ENCODE results near the gene MT1E. TPM values are rescaled to one million over a fixed set of nuclear protein-coding genes. Genes with fewer than 3 reads are reported as not detected.
A peak's percentile ranks its signal among the peaks of the same experiment; 100 is the strongest.

The MT1E gene
- total and polyA plus RNA-seq, 2 of the 13 experiments (the other 11 are each of a cell fraction or from before 2014, with no cell fraction given): 110 to 1,072 TPM

- TF ChIP-seq ZBTB40 (IDR thresholded peaks at IDR 0.05) (no peak), ZBTB40 (CRISPR knock-in tag; IDR thresholded peaks at IDR 0.05) (no peak), ZNF343 (CRISPR knock-in tag; IDR thresholded peaks at IDR 0.05) (peak; percentile 91), HIVEP1 (CRISPR knock-in tag; IDR thresholded peaks at IDR 0.05) (no peak), ZBTB20 (CRISPR knock-in tag; IDR thresholded peaks at IDR 0.05; ENCODE audit: borderline replicate concordance, low read depth) (no peak), E2F5 (CRISPR knock-in tag; conservative IDR thresholded peaks at IDR 0.05) (no peak), ZNF280B (CRISPR knock-in tag; IDR thresholded peaks at IDR 0.05; ENCODE audit: borderline replicate concordance) (no peak), ZNF660 (CRISPR knock-in tag; IDR thresholded peaks at IDR 0.05; ENCODE audit: borderline replicate concordance, low read depth) (no peak), TFDP2 (CRISPR knock-in tag; IDR thresholded peaks at IDR 0.05) (0 out of 2 replicates have a peak, but pooled peaks have one; percentile 15), ZNF547 (CRISPR knock-in tag; IDR thresholded peaks at IDR 0.05) (peak; percentile 69; the same call in 1 of the 2 replicates), AGO2 (optimal IDR thresholded peaks at IDR 0.05; ENCODE audit: low read depth, low read length) (no peak), GABPA (IDR thresholded peaks at IDR 0.05; ENCODE audit: low read depth, low read length) (no peak), GABPA (CRISPR knock-in tag; IDR thresholded peaks at IDR 0.05; ENCODE audit: low read depth) (no peak), ZNF260 (CRISPR knock-in tag; IDR thresholded peaks at IDR 0.05; ENCODE audit: borderline replicate concordance, low read depth) (no peak), ZBTB38 (CRISPR knock-in tag; IDR thresholded peaks at IDR 0.05) (peak; percentile 60)
Observed at GRCh38 chr16:56667581-56668571, 42.3 kb downstream of the MT1E start, which contains the start of gene MT1G (continued).

All from HepG2 (cell line).